Measurements from ENCODE around the gene LACTBL1.
"Not testable (repeated sequence)": the region's sequence is repeated elsewhere in the genome, so short reads cannot be mapped to it uniquely, and the experiment has no call there.

LACTBL1 gene
- total RNA-seq = 0 to 0.07 reads per million in 2 donors

GRCh38 chr1:22972760-22973159 is at the start of gene LACTBL1:
Gene LACTBL1, minus strand, starts transcription at chr1:22972866. Its CDS starts 550 bp downstream, at chr1:22972316.
- DNase-seq = no peak

DNA sequence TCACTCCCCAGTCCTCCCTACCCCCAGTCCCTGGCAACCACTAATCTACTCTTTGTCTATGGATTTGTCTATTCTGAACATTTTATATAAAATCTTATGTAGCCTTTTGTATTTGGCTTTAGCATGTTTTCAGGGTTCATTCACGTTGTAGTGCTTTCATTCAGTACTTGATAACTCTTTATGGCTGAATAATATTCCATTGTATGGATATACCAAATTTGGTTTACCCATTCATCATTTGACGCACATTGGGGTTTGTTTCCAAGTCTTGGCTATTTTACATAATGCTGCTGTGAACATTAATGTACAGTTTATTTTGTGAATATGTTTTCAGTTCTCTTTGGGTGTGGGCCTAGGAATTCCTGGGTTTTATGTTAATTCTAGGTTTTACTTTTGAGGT is 49.2 kb upstream of the LACTBL1 start:
- no peak for DNase-seq

DNA sequence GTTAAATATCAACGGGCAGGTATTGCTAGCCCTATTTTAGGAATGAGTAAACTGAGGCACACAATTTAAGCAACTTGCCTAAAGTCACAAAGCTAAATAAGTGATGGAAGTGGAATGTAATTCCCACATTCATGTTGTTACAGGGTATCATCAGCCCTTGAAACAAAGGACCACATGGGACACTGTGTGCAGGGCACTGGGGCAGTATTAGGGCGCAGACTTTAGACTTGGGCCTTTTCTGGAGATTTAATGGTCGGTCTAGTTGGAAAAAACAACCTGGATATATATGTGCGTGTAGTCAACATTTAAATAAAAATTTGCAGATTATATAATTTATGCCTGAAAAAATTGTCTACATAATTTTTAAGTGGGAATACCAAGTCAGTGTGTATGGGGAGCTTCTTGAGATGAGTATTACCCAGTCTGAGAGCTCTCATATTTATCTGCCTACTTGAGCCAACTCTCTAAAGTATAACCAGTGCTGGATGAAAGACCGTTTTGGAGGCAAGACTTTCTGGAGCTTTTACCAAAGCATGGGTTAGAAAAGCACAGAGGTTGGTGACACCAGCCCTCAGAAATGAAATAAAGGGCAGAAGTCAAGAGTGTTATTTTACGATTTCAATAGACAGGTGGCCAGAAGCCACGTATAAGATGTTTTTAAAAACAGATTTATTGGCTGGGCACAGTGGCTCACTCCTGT is 48.2 kb upstream of the LACTBL1 start:
- DNase-seq = no peak

GRCh38 chr1:23019863-23020625 is 47.4 kb upstream of the LACTBL1 start:
- no peak for DNase-seq

GRCh38 chr1:23019094-23019862 is 46.6 kb upstream of the LACTBL1 start, which contains the start of gene KDM1A:
Gene KDM1A, plus strand, starts transcription at chr1:23019468. Its CDS starts 129 bp downstream, at chr1:23019597.
- DNase-seq = peak; percentile 89

DNA sequence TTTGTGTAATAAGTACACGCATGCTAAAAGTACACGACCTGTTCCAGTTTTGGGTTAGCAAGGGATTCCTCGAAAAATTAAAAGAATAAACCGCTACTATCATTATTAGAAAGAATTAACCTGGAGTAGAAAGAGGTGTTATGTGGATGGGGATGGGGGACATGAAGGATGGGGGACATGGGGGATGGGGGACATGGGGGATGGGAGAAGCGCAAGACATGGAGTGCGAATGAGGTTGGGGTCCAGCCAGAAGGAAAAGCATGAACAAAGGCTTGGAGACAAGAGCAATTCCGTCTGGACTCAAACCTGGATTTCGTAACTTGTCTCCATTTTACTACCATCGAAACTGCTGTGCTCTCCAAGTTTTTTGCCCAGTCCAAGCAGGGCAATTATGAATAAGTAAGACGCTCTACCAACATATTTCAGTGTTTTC is 46.0 kb upstream of the LACTBL1 start:
- no peak for DNase-seq

DNA sequence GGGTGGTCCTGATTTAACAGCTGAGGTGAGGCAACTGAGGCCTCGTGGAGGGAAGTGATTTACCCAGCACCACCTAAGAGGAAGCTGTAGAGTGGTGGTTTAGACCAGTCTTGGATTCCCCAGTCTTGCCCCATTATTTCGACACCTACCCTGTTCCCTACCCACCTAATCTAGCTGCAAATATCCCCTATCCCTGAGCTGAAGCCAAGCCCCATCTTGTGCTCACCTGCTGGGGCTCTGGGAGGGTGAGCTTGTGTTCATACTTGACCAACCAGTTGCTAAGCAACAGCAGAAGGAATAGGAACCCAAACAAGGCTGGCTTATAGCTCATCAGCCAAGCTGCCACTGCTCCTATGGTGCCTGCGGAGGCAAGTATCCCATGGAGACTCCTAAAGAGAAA is 41.0 kb upstream of the LACTBL1 start:
- no peak for DNase-seq

GRCh38 chr1:23010025-23010424 is 37.4 kb upstream of the LACTBL1 start:
- DNase-seq = not testable (repeated sequence)

- no peak for DNase-seq
Measured at GRCh38 chr1:23008901-23009300, 36.2 kb upstream of the LACTBL1 start.

- no peak for DNase-seq
Measured at GRCh38 chr1:23007106-23007505, 34.4 kb upstream of the LACTBL1 start.

- DNase-seq = not testable (repeated sequence)
Measured at GRCh38 chr1:23004769-23005168, 32.1 kb upstream of the LACTBL1 start.

DNA sequence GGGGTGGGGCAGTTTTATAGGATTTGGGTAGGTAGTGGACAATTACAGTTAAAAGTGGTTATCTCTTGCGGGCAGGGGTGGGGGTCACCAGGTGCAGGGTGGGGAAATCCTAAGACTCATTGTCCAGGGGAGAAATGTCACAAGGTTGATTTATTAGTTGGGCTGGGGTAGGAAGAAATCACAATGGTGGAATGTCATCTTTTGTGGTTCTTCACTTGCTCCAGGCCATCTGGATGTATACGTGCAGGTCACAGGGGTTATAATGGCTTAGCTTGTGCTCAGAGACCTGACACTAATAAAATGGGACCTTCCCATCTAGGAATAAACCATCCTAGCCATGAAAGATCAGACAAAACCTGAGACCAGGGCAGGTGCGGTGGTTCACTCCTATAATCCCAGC is 31.4 kb upstream of the LACTBL1 start:
- DNase-seq = no peak

DNA sequence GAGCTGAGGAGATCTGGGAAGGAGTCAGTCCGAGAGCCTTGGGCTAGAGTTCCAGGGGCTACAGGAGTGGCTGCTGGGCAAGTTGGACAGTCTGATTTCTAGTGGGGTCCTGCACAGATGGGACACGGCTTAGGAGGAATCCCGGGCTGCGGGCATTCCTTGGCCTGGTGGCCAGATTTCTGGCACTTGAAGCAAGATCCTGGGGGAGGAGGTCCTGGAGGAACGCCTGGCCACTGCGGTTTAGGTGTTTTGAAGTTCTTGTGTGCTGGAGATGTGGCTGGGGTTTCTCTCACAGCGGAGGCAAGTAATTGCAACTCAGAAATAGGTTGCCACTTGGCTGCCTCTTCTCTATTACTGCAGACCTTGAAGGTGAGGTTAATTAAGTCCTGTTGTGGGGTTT is 29.6 kb upstream of the LACTBL1 start:
- not testable (repeated sequence) for DNase-seq

GRCh38 chr1:23000133-23000532 is 27.5 kb upstream of the LACTBL1 start:
- not testable (repeated sequence) for DNase-seq

DNA sequence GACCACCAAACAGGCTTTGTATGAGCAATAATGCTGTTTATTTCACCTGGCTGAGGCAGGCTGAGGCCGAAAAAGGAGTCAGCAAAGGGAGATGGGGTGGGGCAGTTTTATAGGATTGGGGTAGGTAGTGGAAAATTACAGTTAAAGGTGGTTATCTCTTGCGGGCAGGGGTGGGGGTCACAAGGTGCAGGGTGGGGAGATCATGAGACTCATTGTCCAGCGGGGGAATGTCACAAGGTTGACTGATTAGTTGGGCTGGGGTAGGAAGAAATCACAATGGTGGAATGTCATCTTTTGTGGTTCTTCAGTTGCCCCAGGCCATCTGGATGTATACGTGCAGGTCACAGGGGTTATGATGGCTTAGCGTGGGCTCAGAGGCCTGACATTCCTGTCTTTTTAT is 24.9 kb upstream of the LACTBL1 start:
- DNase-seq = not testable (repeated sequence)

DNA sequence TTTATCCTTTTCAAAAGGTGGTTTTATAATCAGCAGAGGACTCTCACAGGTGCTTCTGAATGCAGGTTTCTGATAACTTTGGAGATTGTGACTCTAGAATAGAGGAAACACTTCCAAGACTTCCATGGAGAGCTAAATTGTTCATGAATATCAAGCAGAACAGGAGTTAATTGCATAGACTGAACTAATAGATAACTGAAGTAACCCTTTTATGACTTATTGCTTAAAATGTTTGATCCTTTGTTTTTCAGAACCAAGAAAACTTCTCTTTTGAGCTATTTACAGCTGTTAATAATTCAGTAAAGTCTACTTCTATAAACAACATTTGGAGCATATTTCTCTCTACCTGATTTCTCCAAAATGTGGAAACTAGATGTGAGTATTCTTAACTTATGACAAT is 23.1 kb upstream of the LACTBL1 start:
- DNase-seq = no peak

GRCh38 chr1:22993220-22993795 is 20.6 kb upstream of the LACTBL1 start:
- not testable (repeated sequence) for DNase-seq

DNA sequence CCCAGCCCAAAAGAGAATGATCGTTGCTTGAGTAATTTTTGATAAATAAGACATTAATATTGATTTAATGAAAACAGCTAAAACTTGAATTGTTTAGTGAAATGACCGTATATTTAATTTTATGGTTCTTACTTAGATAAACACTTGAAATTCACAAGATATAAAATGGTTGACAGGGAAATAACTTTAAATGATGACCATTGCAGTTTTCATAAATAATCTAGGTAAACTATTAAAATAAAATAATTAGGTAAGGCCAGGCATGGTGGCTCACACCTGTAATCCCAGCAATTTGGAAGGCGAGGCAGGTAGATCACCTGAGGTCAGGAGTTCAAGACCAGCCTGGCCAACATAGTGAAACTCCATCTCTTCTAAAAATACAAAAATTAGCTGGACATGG is 19.7 kb upstream of the LACTBL1 start:
- DNase-seq = not testable (repeated sequence)

GRCh38 chr1:22983944-22984343 is 11.3 kb upstream of the LACTBL1 start:
- no peak for DNase-seq

DNA sequence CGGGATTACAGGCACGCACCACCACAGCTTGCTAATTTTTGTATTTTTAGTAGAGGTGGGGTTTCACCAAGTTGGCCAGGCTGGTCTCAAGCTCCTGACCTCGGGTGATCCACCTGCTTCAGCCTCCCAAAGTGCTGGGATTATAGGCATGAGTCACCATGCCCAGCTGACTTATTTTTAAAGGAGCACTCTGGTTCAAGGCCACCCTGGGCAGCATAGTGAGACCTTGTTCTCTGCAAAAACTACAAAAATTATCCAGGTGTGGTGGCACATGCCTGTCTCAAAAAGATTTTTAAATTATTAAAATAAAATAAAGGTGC is 7.8 kb upstream of the LACTBL1 start:
- DNase-seq = not testable (repeated sequence)

DNA sequence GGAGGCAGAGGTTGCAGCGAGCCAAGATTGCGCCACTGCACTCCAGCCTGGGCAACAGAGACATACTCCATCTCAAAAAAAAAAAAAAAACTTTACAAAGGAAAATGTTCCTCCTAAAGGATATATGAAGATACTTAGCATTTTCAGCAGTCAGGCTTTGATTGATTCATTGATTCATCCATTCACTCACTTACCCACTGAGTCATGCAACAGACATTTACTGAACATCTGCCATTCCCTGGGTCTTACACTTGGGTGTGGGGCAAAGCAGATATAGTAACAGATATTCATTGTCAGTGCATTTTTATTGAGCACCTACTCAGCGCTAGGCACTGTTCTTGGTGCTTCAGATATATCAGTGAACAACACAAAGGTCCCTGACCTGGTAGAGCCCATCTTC is 5.6 kb upstream of the LACTBL1 start:
- DNase-seq = no peak

DNA sequence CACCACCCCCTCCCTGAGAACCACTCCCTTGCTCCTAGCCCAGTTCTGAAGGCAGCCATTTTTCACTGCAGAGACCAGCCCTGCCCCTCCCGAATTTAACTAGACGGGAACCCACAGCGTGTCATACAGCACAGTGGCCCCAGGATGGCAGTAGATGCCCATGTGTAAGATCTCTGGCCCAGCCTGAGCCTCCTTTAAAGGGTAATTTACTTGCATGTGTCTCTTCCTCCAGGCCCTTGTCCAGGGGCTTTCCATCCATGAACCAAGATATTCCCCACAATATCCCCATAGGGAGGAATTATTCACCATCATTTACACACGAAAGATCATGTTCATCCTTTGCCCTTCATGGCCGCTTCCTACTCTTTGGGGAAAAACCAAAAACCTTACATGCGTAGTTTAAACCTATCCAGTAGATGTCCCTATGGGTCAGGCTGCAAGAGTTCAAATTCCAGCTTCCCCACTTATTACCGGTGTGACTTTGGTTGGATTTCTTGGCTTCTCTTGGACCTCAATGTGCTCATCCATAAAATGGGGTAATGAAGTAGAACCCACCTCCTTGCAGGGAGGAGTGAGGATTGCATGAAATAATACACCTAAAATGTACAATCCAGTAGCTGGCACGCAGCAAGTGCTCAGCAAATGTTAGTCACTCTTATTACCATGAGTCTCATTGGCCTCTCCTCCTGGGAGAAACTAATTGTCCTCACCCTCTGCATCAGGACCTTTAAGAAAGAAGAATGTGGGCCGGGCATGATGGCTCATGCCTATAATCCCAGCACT is 4.0 kb upstream of the LACTBL1 start:
- peak; percentile 21 for DNase-seq
